OCI-LY3 (cell line): ENCODE data around the gene RBM15.

ENCODE experiments used
- CTCF ChIP-seq: fragments of 200-600, 300-600 bp; sonication (generic); IDR thresholded peaks from 2 replicates; pipeline ENCODE4 v1.5.1; 2014; ENCODE audit warnings: antibody characterized with exemption, low read length, low read depth
- EZH2phosphoT487 ChIP-seq: fragments of 200-600 bp; shearing (Covaris generic); IDR thresholded peaks from 2 replicates; pipeline ENCODE4 v1.6.1; 2018; ENCODE audit warnings: antibody characterized with exemption, mixed run types, low read depth

GRCh38 chr1:110324667-110325066 lies 14.5 kb upstream of the RBM15 start:
- TF ChIP-seq CTCF: no peak
- TF ChIP-seq EZH2phosphoT487: no peak
